GM23338 (cell line): Measurements from ENCODE around the gene GSG1L. TPM values are rescaled to one million over a fixed set of nuclear protein-coding genes. Genes with fewer than 3 reads are reported as not detected.

Experiments
- ATAC-seq: fragments of 200-7000 bp; cut with Tn5 transposase; 3 replicates; pipeline ENCODE4 v1.9.1; 2020
- DNase-seq: peaks from one replicate; pipeline ENCODE4 v3.0.0-alpha.2; 2015; ENCODE audit warnings: low spot score
- H2AFZ ChIP-seq: fragments of 200-600 bp; sonication (generic); 2 replicates; pipeline ENCODE4 v1.8.0; 2016; ENCODE audit warnings: antibody characterized with exemption, mild to moderate bottlenecking, moderate library complexity
- H3F3A ChIP-seq: fragments of 200-600 bp; sonication (generic); replicated peaks from 2 replicates; pipeline ENCODE4 v1.8.0; 2017; ENCODE audit warnings: antibody characterized with exemption, mixed run types, low read depth
- H3K27ac ChIP-seq: fragments of 200-600 bp; sonication (generic); 2 replicates; pipeline ENCODE4 v1.6.1; 2016; ENCODE audit warnings: low read depth
- H3K27me3 ChIP-seq: fragments of 200-600 bp; sonication (generic); 2 replicates; pipeline ENCODE4 v1.8.0; 2016; ENCODE audit warnings: mild to moderate bottlenecking, mixed run types, moderate library complexity; ENCODE audit not compliant: insufficient read depth
- H3K36me3 ChIP-seq: fragments of 200-600 bp; sonication (generic); 2 replicates; pipeline ENCODE4 v1.8.0; 2016; ENCODE audit warnings: mild to moderate bottlenecking; ENCODE audit not compliant: insufficient read depth
- H3K4me1 ChIP-seq: fragments of 200-600 bp; sonication (generic); 2 replicates; pipeline ENCODE4 v1.8.0; 2016; ENCODE audit warnings: mild to moderate bottlenecking, moderate library complexity; ENCODE audit not compliant: insufficient read depth
- H3K4me2 ChIP-seq: fragments of 200-600 bp; sonication (generic); 2 replicates; pipeline ENCODE4 v1.7.1; 2017; ENCODE audit warnings: mixed run types
- H3K4me3 ChIP-seq: fragments of 200-600 bp; sonication (generic); 2 replicates; pipeline ENCODE4 v1.6.1; 2016; ENCODE audit warnings: mixed run types
- H3K79me2 ChIP-seq: fragments of 200-600 bp; sonication (generic); replicated peaks from 2 replicates; pipeline ENCODE4 v1.8.0; 2017; ENCODE audit warnings: mild to moderate bottlenecking; ENCODE audit not compliant: insufficient read depth
- H3K9me2 ChIP-seq: fragments of 200-600 bp; sonication (generic); 2 replicates; pipeline ENCODE4 v1.8.0; 2017; ENCODE audit not compliant: insufficient read depth
- H4K20me1 ChIP-seq: fragments of 200-600 bp; sonication (generic); replicated peaks from 2 replicates; pipeline ENCODE4 v1.8.0; 2017; ENCODE audit warnings: mild to moderate bottlenecking; ENCODE audit not compliant: insufficient read depth
- H3K27ac Mint-ChIP-seq: 2 replicates; pipeline ENCODE4 v1.8.0; 2020; ENCODE audit warnings: inconsistent platforms, mild to moderate bottlenecking, moderate library complexity, mixed read lengths
- H3K27me3 Mint-ChIP-seq: 3 replicates; pipeline ENCODE4 v1.8.0; 2022; ENCODE audit warnings: low read depth, mild to moderate bottlenecking, moderate library complexity, mixed read lengths, inconsistent platforms; ENCODE audit not compliant: insufficient read depth, poor library complexity
- H3K36me3 Mint-ChIP-seq: 3 replicates; pipeline ENCODE4 v1.8.0; 2021; ENCODE audit warnings: low read depth, mild to moderate bottlenecking, inconsistent platforms, moderate library complexity, mixed read lengths
- H3K4me1 Mint-ChIP-seq: 3 replicates; pipeline ENCODE4 v1.8.0; 2020; ENCODE audit warnings: mild to moderate bottlenecking, inconsistent platforms, mixed read lengths
- H3K4me3 Mint-ChIP-seq: 3 replicates; pipeline ENCODE4 v1.8.0; 2021; ENCODE audit warnings: moderate library complexity, mild to moderate bottlenecking, inconsistent platforms, mixed read lengths
- H3K9me3 Mint-ChIP-seq: 3 replicates; pipeline ENCODE4 v1.8.0; 2020; ENCODE audit warnings: moderate library complexity, mild to moderate bottlenecking, inconsistent platforms, mixed read lengths
- ETS1 ChIP-seq: IDR thresholded peaks from 2 replicates; pipeline ENCODE4 v1.6.1; 2016; ENCODE audit warnings: antibody characterized with exemption
- EZH2 ChIP-seq: fragments of 200-600 bp; sonication (generic); IDR thresholded peaks from one replicate; pipeline ENCODE4 v1.8.0; 2017; ENCODE audit warnings: antibody characterized with exemption, mild to moderate bottlenecking, low read depth; ENCODE audit not compliant: unreplicated experiment
- JUNB ChIP-seq: IDR thresholded peaks from one replicate; pipeline ENCODE4 v1.6.1; 2016; ENCODE audit warnings: antibody characterized with exemption; ENCODE audit not compliant: unreplicated experiment
- NANOG ChIP-seq: IDR thresholded peaks from 2 replicates; pipeline ENCODE4 v1.6.1; 2016; ENCODE audit warnings: antibody characterized with exemption, borderline replicate concordance
- POLR2AphosphoS5 ChIP-seq: IDR thresholded peaks from 2 replicates; pipeline ENCODE4 v1.6.1; 2016; ENCODE audit warnings: antibody characterized with exemption, low read depth
- REST ChIP-seq: IDR thresholded peaks from one replicate; pipeline ENCODE4 v1.6.1; 2018; ENCODE audit warnings: antibody characterized with exemption; ENCODE audit not compliant: unreplicated experiment
- ZNF462 ChIP-seq: fragments of 250-450 bp; sonication (Bioruptor Pico); IDR thresholded peaks from 2 replicates; pipeline ENCODE4 v1.5.0; 2020; ENCODE audit warnings: mild to moderate bottlenecking, moderate library complexity
- polyA plus RNA-seq: library from polyadenylated mRNA; unstranded; fragments of >200 nt; fragmentation: Nextera tagmentation; extraction: Ambion mirVana; gene quantifications from 2 replicates; pipeline ENCODE4 v1.2.1, GENCODE V29; 2016
- total RNA-seq: library from RNA; depleted of rRNA; stranded (reverse); fragments of >200 nt; shearing (Covaris generic); gene quantifications from 2 replicates; pipeline ENCODE4 v1.2.3, GENCODE V29; 2014

Gene GSG1L
- total and polyA plus RNA-seq, 2 experiments from 2014 or later, result 0.36 to 0.63 TPM

- no peak for TF ChIP-seq ZNF462 (CRISPR knock-in tag)
- no peak for TF ChIP-seq POLR2AphosphoS5
- TF ChIP-seq NANOG, result no peak
- TF ChIP-seq JUNB, result no peak
- no peak for TF ChIP-seq ETS1
- TF ChIP-seq EZH2, result no peak
Observed at GRCh38 chr16:28089992-28090365, 26.5 kb upstream of the GSG1L start (continued).

- peaks cover 13% of the 10 kb centered on the region for H3K27me3 Mint-ChIP-seq
- Histone ChIP-seq H4K20me1 (no peaks in the 10 kb centered on the region; the same call in 1 of the 2 replicates), H3K4me2 (no peak overlapping the region), H3K36me3 (no peaks in the 10 kb centered on the region), H3K27me3 (no peaks in the 10 kb centered on the region), H3K4me3 (no peak overlapping the region), H2AFZ (no peak overlapping the region), H3K79me2 (no peaks in the 10 kb centered on the region), H3K27ac (no peak overlapping the region), H3K9me2 (no peaks in the 10 kb centered on the region), H3K4me1 (peaks cover 28% of the 10 kb centered on the region), H3F3A (peaks cover 18% of the 10 kb centered on the region; the same call in 1 of the 2 replicates)
- H3K36me3 Mint-ChIP-seq, result no peaks in the 10 kb centered on the region
- peaks cover 26% of the 10 kb centered on the region for H3K4me1 Mint-ChIP-seq
- H3K9me3 Mint-ChIP-seq, result no peaks in the 10 kb centered on the region; the same call in 2 of the 3 replicates
- 0 out of 2 replicates have a peak overlapping the region, but pooled peaks have one; percentile 56 for H3K27ac Mint-ChIP-seq
- no peak for ATAC-seq
- H3K4me3 Mint-ChIP-seq, result no peak overlapping the region
- no peak for DNase-seq
- no peak for TF ChIP-seq REST
Observed at GRCh38 chr16:28089205-28089991, 25.9 kb upstream of the GSG1L start.
